22Rv1 (cell line): Measurements from ENCODE around the gene SFT2D1.

Experiments used
- H3K27ac ChIP-seq: fragments of 450-650 bp; 2 replicates; pipeline ENCODE4 v1.5.1; 2017
- ZFX ChIP-seq: fragments of 450-650 bp; IDR thresholded peaks from 2 replicates; pipeline ENCODE4 v1.6.1; 2017; ENCODE audit warnings: antibody characterized with exemption, borderline replicate concordance
- TF ChIP-seq, protein P1 (sequence below): fragments of 450-650 bp; IDR thresholded peaks from 2 replicates; pipeline ENCODE4 v1.5.1; 2017; ENCODE audit warnings: mild to moderate bottlenecking

Gene SFT2D1

DNA sequence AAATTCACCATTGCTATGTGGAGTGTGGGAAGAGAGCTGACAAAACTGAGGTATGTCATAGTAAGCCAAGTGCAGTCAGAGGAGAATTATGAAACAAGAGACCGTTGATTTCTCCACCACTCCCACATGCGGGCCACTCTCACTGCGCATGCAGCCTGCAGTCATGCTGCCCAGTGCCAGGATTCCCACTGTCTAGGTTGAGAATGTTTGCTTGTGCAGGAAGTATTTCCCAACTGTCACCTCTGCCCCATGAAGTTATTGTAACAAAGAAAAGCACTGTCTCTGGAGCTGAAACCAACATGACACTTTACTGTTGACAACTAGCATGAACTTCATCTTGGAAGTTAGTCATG lies 18.7 kb upstream of the SFT2D1 start:
- H3K27ac ChIP-seq = no peak overlapping the region
- TF ChIP-seq ZFX = no peak
- TF ChIP-seq, protein P1, sequence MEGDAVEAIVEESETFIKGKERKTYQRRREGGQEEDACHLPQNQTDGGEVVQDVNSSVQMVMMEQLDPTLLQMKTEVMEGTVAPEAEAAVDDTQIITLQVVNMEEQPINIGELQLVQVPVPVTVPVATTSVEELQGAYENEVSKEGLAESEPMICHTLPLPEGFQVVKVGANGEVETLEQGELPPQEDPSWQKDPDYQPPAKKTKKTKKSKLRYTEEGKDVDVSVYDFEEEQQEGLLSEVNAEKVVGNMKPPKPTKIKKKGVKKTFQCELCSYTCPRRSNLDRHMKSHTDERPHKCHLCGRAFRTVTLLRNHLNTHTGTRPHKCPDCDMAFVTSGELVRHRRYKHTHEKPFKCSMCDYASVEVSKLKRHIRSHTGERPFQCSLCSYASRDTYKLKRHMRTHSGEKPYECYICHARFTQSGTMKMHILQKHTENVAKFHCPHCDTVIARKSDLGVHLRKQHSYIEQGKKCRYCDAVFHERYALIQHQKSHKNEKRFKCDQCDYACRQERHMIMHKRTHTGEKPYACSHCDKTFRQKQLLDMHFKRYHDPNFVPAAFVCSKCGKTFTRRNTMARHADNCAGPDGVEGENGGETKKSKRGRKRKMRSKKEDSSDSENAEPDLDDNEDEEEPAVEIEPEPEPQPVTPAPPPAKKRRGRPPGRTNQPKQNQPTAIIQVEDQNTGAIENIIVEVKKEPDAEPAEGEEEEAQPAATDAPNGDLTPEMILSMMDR = no peak

DNA sequence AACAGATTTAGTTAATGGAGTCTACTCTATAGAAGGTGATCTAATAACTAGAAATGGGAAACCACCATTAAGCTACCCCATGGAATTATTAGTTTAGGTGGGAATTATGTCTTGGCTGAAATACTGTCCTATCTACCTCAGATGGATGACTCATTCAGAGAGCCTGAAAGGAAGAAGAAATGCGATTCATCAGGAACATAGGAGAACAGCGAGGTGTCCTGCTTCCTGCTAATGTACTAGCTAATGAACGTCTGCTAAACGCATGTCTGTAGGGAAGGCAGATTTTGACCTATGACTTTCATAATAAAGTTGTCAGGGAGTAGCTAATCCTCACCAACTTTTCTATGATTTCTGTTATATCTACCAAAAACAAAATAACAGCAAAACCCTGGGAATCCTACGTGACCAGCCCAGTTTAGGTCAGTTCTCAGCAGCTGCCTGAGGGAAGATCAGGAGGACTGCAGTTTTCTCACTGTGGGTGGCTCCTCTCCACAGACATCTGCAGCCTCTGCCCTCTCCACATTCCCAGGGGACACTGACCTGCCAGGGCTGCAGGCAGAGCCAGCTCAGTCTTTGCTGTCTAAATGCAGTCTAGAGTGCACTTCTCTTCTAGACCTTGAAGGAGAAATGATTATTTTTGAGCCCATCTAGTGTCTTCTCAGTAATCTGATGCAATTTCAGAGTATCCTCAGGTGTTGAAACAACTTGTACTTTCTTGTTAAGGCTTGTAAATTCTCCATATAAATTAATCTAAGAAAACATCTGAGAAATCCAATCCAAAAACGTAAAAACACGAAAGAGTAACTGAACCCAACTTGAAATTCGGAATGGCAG lies 18.1 kb upstream of the SFT2D1 start:
- H3K27ac ChIP-seq = no peak overlapping the region
- TF ChIP-seq ZFX = no peak
- TF ChIP-seq, protein P1 = no peak

DNA sequence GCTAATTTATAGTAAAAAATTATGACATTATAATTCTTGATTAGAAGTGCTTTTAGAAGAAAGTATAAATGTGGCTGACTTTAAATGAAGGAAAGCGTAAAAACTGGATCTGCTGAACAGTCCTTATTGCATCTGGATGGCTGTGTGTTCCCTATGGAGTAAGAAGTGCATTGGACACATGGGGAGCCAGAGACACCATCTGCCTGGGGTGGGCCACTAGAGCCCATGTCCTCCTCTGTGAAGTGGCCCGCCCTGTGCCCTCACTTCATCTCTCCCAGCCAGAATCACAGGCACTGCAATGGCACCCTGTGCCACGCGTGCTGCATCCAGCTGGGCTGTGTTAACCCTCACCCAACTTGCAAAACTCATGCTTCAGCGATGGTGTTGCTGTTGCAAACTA lies 13.2 kb upstream of the SFT2D1 start:
- H3K27ac ChIP-seq = no peak overlapping the region
- no peak for TF ChIP-seq ZFX
- TF ChIP-seq, protein P1 = no peak

DNA sequence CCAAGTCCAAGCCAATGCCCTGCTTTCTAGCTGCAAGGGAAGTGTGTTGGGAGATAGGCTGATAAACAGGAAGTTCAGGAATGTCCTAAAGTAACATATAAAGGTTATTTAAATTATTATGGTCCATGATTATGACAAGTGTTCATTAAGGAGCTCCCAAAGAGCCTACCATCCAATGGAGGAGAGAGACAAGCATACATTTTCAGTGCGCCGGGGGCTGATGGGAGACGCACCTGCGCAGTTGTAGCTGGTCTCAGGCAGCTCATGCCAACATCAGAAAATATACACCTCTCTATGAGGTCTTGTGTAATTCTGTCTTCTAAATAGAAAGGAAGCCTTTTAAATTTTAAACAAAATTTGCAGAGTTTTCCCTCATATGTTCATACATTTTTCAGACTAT lies 12.6 kb upstream of the SFT2D1 start:
- H3K27ac ChIP-seq = no peak overlapping the region
- TF ChIP-seq ZFX = no peak
- TF ChIP-seq, protein P1 = no peak

DNA sequence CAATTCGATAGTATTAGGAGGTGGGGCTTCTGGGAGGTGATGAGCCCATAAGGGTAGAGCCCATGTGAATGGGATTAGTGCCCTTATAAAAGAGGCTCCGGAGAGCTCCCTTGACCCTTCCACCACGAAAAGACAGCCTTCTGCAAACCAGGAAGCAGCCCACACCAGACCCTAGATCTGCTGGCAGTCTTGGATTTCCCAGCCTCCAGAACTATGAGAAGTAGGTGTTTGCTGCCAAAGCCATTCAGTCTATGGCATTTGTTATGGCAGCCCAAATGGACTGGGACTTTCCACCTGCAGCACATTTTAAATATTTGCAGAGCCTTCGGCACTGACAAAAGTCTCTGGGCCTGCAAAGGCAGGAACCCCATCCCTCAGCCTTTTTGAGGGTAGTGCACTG lies 11.8 kb upstream of the SFT2D1 start:
- TF ChIP-seq, protein P1 = no peak
- no peak for TF ChIP-seq ZFX
- H3K27ac ChIP-seq = no peak overlapping the region

DNA sequence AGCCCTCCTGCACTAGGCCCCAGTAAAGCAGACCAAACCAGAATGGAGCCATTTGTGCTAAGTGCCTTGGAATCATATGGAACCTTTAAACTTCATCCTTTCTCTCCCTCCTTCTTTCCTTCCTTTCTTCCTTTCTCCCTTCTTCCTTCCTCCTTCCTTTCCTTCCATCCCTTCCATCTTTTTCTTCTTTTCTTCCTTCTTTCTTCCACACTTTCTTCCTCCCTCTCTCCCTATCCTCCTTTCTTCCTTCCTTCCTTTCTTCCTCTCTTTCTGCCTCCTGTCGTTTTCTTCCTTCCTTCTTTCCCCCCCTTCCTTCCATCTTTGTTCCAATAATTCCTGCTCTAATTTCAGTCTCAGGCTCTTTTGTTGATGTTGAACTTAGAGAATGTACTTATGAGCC lies 11.2 kb upstream of the SFT2D1 start:
- TF ChIP-seq ZFX = no peak
- TF ChIP-seq, protein P1 = no peak
- no peak overlapping the region for H3K27ac ChIP-seq

DNA sequence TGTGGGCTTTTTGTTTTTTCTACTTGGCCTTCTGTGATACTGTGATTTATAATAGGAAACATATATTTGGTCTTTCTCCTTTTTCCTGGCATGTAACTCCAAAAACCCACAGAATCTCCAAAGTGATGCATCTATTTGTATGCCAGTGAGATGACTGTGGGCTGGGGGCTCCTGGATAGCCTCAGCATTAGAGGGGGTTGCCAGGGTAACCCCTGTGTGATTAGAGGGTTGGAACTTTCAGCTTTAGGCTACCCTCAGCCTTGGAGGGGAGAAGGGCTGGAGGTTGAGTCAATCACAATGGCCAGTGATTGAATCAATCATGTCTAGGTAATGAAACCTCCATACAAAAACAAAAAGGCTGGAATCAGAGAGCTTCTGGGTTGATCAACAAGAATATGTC lies 10.6 kb upstream of the SFT2D1 start:
- no peak overlapping the region for H3K27ac ChIP-seq
- TF ChIP-seq, protein P1 = no peak
- TF ChIP-seq ZFX = no peak
